Measurements from ENCODE around the gene IMP3. TPM values are rescaled to one million over a fixed set of nuclear protein-coding genes. Genes with fewer than 3 reads are reported as not detected.

IMP3 gene
- total and polyA plus RNA-seq, 9 of the 15 experiments (the other 6 are each of a cell fraction or from before 2014, with no cell fraction given): 14.5 to 160 (median 74.4) TPM

GRCh38 chr15:75639709-75640482 is at the start of gene IMP3 (continued):
- TF ChIP-seq GMEB1 (CRISPR knock-in tag; IDR thresholded peaks at IDR 0.05) (peak; percentile 81), CEBPG (CRISPR knock-in tag; IDR thresholded peaks at IDR 0.05) (0 out of 2 replicates have a peak, but pooled peaks have one; percentile 37), CEBPG (tag; conservative IDR thresholded peaks at IDR 0.05 in 1 of 2, IDR thresholded peaks at IDR 0.05 in 1 of 2) (no peak), HDGF (IDR thresholded peaks at IDR 0.05) (no peak), ZBTB1 (CRISPR knock-in tag; IDR thresholded peaks at IDR 0.05; ENCODE audit: borderline replicate concordance, low read depth) (peak; percentile 72; the same call in 1 of the 2 replicates), RBBP5 (IDR thresholded peaks at IDR 0.05; ENCODE audit: borderline replicate concordance, insufficient read depth, low read length, poor library complexity, severe bottlenecking) (peak; percentile 99), CCAR2 (IDR thresholded peaks at IDR 0.05; ENCODE audit: low read depth, low read length) (no peak), ZNF197 (CRISPR knock-in tag; IDR thresholded peaks at IDR 0.05; ENCODE audit: low read depth) (peak; percentile 28; the same call in 1 of the 2 replicates), XRCC3 (IDR thresholded peaks at IDR 0.05) (no peak), TEAD2 (tag; IDR thresholded peaks at IDR 0.05) (no peak), HDAC3 (IDR thresholded peaks at IDR 0.05; ENCODE audit: borderline replicate concordance, partially characterized antibody) (no peak), POLR2A (conservative IDR thresholded peaks at IDR 0.05) (peak; percentile 98), GATAD2B (IDR thresholded peaks at IDR 0.05; ENCODE audit: borderline replicate concordance) (no peak), DEAF1 (CRISPR knock-in tag; IDR thresholded peaks at IDR 0.05) (no peak), HNRNPLL (IDR thresholded peaks at IDR 0.05; ENCODE audit: low read depth, low read length, poor library complexity, severe bottlenecking) (peak; percentile 92), SAFB (IDR thresholded peaks at IDR 0.05; ENCODE audit: borderline replicate concordance, low read depth, low read length) (no peak; the same call in 1 of the 2 replicates), GABPB1 (CRISPR knock-in tag; IDR thresholded peaks at IDR 0.05) (peak; percentile 65), ZNF143 (CRISPR knock-in tag; IDR thresholded peaks at IDR 0.05) (no peak), ZNF134 (CRISPR knock-in tag; conservative IDR thresholded peaks at IDR 0.05) (no peak), STAT5B (CRISPR knock-in tag; IDR thresholded peaks at IDR 0.05) (no peak), L3MBTL2 (IDR thresholded peaks at IDR 0.05) (peak; percentile 84), SMC3 (conservative IDR thresholded peaks at IDR 0.05; ENCODE audit: insufficient read depth, low read depth, low read length) (no peak), PYGO2 (tag; IDR thresholded peaks at IDR 0.05) (no peak)
- TF ChIP-seq, protein P1, sequence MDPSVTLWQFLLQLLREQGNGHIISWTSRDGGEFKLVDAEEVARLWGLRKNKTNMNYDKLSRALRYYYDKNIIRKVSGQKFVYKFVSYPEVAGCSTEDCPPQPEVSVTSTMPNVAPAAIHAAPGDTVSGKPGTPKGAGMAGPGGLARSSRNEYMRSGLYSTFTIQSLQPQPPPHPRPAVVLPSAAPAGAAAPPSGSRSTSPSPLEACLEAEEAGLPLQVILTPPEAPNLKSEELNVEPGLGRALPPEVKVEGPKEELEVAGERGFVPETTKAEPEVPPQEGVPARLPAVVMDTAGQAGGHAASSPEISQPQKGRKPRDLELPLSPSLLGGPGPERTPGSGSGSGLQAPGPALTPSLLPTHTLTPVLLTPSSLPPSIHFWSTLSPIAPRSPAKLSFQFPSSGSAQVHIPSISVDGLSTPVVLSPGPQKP (CRISPR knock-in tag; IDR thresholded peaks at IDR 0.05): no peak
